Measurements from ENCODE around the gene BTN2A1.

The BTN2A1 gene

DNA sequence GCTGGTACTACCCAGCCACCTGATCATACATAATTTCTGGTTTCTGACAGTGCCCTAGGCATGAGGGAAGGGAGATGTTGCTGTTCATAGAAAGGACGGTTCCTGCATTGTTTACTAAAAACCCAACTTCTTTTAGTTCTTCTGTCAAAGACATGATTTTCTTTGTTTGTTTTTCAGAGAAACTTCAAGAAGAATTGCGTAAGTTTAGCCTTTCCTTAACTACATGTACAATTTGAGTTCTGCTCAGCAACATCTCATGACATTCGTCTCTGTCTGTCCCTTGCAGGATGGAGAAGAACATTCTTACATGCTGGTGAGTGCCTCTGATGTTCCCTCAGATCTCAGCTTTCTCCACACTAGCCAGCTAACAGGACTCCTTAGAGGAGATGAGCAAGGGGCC lies 8.0 kb downstream of the BTN2A1 start:
- DNase-seq (ENCODE audit: low read depth in 2 of 3, low spot score in 1 of 3), result no peak

DNA sequence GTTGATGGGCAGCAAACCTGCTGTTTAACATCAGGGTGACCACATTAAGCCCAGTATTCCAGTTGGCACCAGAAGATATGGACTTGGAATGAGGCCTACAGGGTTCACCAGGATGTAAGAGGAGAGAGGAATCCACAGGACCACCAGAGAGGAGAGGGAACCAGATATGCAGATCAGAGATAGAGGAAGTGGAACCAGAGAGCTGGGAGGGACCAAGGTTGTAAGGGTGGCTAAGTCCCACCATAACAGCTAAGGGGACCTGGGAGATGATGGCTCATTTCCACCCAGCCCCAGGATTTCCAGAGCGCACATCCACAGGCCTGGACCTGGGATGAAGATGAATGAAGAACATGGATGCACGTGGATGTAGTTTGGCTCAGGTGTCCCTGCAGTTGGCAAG lies 11.1 kb downstream of the BTN2A1 start:
- no peak for DNase-seq (ENCODE audit: low read depth in 2 of 3, low spot score in 1 of 3)

DNA sequence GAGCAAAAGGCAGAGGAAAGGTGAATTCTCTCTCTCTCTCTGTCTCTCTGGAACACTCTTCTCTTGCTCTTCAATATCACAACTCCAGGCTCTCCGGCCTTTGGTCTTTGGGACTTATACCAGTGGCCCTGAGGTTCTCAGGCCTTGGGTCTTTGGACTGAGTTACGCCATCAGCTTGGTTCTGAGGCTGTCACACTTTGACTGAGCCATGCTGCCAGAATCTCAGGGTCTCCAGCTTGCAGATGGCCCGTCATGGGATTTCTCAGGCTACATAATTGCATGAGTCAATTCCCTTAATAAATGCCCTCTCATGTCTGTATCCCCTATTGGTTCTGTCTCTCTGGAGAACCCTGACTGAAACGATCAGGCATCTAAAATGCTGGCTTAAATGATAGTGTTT lies 12.9 kb downstream of the BTN2A1 start:
- no peak for DNase-seq (ENCODE audit: low read depth in 2 of 3, low spot score in 1 of 3)

DNA sequence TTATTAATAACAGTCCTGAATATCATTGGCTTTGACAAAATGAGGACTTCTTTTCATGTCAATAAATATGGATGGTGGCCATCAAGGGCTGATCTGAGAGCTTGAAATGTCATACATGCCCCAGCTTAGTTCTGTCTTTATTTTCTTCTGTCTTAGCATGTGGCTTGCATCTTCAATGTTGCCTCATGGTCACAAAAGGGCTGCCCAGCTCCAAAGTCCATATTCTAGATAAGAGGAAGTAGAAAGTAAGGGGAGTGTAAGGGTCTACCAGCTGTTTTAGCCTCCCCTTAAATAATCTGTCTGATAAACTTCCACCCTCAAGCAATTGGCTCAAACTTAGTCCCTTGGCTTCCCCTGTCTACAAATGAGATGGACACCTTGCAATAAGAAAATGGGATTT lies 14.2 kb downstream of the BTN2A1 start:
- DNase-seq (ENCODE audit: low read depth in 2 of 3, low spot score in 1 of 3), result no peak

DNA sequence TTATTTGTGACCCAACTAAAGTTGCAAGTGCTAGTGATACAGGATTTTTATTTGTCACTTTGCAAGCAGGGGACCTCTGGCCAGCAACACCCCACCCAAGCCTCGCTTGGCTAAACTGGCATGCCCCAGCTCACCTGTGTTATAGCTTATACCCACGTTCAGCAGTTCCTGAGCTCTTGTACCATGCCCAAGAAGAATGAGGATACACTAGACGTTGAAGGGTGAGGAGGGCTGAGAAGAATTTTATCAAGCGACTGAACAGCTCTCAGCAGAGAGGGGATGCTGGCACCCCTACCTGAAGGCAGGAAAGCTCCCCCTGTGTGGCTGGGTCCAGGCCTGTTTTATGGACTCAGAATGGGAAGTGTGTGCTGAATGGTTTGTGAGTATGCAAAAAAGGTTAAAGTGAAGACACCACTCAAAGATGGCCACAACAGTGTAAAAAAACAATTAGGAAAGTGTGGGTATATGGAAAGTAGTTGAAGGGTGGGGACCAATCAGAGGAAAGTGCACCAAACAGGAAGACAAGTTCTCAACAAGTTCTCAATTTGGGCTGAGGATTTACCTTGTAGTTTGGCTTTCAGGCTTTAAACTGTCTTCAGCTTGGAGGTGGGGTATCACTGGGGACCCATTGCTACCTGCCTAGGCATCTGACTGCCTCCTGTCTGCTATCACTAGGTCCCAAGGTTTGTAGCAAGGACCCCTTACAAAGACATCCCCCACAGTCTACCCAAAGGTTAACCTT lies 15.0 kb downstream of the BTN2A1 start:
- no peak for DNase-seq (ENCODE audit: low read depth in 2 of 3, low spot score in 1 of 3)

DNA sequence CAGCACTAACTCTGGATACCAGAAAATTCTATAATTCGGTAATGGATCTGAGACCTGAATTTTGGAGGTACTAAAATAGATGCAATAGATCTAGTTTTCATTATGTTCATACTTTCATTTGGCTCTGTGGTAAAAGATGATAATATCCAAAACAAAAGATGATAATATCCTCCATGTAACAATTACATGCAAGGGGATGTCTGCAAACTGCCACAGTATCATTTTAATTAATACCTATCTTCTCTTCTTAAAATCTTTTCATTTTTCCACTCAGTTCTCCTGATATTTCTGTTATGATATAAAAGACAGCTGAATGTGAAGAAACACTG lies 15.6 kb downstream of the BTN2A1 start:
- DNase-seq (ENCODE audit: low read depth in 2 of 3, low spot score in 1 of 3), result no peak

DNA sequence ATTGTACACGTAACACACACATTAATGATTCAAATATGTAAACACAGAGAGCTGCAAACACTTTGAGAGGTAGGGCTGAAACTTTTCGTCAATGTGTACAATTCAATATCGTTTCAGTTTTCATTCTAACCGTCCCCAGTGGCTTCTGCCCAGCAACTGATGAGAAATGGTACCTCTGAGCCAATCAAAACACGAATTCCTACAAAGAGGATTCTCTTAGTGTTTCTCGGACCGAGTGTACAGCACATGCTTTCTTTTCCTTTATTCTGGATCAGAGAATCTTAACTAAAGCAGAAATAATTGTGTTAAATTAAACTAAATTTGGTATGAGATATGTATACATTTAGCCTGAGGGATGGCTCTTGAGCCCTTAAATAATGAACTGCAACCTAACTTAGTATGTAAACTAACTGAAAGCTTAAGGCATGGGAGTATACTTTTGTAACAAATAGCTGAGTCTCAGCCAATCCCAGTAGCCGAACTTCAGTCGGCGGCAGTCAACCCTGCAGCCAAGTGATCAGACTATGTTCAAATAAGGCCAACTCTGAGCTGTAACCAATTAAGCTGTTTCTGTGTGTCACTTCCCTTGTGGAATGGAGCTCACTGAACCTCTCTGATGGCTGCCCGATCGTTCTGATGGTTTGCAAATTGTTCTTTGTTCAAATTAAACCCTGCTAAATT lies 16.1 kb downstream of the BTN2A1 start:
- peak; percentile 64 to 81 (median 71) for DNase-seq (ENCODE audit: low read depth in 2 of 3, low spot score in 1 of 3)

DNA sequence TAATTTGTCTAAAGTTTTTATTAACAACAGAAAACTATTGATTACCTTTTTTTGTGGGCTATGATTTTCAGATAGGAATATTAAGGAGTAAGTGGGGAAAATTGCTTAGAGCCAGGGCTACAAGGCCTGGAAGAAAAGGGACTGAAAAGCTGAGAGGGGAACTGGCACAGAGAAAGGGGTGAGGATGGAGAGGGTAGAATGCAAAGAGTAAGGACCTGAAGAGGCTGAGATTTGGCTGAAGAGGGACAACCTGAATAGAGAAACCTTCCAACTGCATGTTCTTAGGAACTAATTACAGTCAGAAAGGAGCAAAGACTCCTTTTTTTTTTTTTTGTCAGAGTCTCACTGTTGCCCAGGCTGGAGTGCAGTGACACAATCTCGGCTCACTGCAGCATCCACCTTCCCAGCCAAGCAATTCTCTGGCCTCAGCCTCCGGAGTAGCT lies 16.7 kb downstream of the BTN2A1 start:
- DNase-seq (ENCODE audit: low read depth in 2 of 3, low spot score in 1 of 3), result no peak

DNA sequence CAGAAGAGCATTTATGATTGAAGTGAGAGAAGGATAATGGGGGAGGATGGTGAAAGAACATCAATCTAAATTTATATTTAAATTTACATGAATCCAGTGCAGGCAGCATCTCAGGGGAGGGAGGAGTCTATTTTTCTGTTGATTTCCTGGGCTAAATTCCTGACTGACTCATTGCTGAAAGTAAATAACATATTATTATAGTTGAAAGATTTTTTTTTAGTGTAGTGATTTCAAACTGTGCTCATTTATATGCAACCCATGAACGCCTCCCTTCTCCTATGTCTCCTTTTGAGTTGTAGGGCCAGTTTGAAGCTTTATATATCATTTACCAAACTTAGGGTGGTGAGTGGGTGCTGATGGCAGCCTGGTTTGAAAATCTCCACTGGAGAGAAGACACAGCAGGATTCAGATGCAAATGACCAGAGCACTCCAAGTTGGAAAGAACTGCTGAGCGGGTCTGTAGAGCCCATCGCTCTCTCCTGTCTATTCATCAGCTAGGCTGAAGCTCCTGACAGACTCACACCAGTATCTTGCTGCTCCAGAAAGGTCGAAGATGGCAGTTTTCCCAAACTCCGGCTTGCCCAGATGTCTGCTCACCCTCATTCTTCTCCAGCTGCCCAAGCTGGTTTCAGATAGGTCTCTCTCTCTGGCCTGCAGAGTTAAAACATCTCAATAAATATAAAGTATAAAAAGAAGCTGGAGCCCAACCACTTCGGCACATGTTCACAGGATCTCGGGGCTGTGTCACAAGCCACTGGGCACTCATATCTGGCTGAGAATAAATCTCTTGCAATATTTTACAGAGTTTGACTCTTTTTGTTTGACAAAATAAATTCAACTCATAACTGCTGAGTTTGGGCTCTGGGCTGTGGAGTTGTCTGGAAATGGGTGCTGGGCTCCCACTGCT lies 18.3 kb downstream of the BTN2A1 start:
- no peak for DNase-seq (ENCODE audit: low read depth in 2 of 3, low spot score in 1 of 3)

DNA sequence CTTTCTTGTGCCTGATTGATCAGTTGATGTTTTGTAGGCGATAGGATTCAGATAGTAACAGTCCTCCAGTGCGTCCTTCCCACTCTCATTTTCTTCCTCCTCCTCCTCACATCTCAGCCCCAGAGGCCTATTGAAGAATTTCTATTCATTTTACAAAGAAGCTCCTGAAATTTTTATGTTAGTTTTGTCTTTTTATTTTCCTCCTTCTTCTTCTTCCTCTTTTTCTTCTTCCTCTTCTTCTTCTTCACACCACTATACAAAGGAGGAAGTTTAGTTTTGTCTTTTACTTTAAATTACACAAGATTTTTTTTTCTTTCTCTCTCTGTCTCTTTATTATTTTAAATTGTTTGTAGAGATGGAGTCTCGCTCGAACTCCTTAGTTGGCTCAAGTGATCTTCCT lies 19.1 kb downstream of the BTN2A1 start:
- no peak for DNase-seq (ENCODE audit: low read depth in 2 of 3, low spot score in 1 of 3)

DNA sequence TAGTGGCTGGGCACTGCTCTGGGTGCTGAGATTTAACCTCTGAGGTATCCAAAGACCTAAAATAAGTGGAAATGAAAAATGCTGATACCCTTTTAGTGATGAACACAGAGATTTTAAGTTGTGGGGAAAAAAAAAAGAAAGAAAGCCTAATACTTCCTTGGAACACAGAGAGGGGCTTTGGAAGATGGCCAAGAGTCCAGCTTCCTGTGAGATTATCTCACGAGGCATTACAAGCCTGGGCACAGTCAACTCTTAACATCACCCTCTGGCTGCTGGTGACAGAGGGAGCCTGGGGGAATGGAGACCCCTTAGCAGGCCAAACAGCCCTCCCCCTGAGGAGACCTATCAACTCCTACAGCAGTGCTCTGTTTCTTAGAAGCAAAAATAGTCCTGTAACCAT lies 19.7 kb downstream of the BTN2A1 start:
- DNase-seq (ENCODE audit: low read depth in 2 of 3, low spot score in 1 of 3), result no peak

DNA sequence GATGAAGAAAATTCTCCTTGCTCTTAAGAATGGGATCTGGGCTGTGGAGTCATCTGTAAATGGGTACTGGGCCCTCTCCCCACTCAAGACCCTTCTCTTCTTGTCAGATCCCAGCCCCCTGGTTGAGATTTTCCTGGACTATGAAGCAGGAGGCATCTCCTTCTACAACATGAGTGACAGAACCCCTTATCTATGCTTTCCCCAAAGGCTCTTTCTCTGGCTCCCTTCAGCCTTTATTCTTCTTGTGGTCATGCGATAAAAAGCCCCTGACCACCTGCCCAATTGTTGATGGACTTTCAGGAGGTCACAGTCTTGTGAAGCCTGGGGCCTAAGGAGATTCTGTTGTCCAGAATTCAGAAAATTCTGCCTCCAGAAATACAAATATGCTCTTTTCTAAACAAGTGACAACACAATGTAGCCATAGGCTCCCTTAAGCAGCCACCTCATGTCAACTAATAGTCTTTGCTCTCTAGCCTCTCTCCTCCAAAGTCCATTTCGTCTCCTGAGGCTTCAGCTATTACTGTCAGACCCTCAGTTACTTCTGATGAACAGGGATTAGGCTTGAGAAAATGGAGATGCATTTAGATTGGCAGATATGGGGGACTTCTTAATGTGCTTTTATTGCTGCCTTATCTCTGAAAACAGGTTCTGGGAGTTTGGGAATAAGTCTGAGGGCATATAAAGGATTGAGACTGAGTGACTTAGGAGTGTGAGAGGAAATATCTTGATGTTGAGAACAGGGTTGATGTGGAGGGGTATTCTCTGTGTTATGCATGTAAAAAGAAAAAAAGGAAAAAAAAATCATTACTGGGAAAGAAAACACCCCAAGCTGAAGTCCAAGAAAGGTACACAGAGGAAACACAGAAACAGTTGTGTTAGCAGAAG lies 20.6 kb downstream of the BTN2A1 start:
- no peak for DNase-seq (ENCODE audit: low read depth in 2 of 3, low spot score in 1 of 3)

DNA sequence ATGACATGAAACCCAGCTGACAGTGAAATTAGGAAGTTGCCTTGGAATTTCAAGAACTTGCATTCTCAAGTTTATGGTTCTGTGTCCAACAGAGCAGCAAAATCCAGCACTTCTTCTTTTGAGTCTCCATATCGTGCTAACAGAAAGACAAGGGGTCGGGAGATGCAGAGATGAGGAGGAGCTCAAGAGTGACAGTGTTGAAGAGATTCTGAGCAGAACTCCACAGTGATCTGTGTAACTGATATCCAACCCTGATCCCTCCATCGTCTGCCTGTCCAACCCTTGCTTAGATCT lies 21.2 kb downstream of the BTN2A1 start:
- DNase-seq (ENCODE audit: low read depth in 2 of 3, low spot score in 1 of 3), result no peak

DNA sequence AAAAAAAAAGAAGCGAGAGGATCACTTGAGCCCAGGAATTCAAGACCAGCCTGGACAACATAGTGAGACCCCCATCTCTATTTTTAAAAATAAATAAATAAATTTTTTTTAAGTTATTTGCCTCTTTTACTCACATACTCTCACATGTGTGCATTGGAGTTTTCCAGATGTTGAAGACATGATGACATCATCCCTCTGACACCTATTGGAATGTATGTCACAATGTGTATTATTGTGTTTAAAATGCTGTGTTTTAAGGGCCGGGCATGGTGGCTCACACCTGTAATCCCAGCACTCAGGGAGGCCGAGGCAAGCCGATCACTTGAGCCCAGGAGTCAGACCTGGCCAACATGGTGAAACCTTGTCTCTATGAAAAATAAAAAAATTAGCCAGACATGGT lies 24.6 kb downstream of the BTN2A1 start:
- DNase-seq (ENCODE audit: low read depth in 2 of 3, low spot score in 1 of 3), result no peak

DNA sequence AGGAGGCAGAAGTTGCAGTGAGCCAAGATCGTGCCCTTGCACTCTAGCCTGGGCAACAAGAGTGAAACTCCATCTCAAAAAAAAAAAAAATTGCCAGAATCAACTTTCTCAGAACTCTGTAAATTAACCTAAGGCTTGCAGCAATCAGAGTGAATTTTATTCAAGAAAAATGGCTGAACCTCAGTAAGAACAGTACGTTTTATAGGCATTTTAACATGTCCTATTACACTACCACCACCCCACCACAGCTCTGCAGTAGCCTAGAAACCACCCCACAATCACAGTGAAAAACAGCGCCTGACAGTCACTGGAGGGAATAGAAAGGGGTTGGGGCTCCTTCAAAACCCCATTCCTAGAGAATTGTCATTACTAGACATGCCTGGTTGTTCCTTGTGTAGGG lies 26.0 kb downstream of the BTN2A1 start:
- DNase-seq (ENCODE audit: low read depth in 2 of 3, low spot score in 1 of 3), result no peak

DNA sequence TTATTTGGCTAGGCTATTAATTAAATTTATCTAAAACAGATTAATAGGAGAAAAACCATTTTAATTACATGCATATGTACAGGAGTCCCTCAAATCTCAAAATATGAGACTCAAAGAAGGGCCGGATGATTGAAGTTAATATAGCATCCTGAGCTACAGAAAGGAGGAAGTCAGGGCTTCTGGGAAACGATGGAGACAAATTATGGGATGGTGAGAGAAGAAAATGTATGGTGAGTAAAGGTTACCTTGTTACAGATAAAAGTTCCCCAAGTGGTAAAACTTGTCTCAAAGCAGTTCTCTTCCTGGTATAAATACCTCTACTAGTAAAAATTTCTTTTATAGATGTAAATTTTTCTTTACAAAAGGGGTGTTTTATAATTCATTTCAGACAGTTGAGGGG lies 26.4 kb downstream of the BTN2A1 start:
- DNase-seq (ENCODE audit: low read depth in 2 of 3, low spot score in 1 of 3), result no peak

DNA sequence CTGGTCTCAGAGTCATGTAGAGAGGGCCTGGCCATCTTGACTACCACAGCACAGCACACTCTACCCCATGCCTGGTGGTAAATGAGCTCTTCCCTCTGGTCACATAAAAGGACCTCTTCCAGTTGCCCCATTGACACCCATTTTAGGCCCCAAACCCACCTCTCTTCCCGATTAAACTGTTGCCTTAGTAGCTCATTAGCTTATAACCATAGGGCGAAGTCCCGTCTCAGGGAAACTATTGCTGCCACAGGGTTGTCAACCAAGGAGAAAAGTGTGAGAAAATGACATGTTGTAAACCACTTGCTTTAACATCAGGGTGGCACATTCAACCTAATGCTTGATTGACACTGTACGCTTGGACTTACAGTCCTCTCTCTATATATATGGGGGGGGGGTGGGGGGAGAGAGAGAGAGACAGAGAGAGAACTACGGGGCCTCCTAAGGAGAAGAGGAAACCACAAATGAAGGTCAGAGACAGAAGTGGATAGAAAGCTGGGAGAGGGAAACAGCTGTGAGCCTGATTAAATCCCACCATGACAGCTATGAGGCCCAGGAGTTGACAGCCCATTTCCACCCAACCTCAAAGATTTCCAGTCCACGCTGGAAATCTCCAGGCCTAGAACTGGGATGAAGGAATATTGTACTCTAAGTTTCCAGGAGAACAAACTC lies 27.5 kb downstream of the BTN2A1 start:
- no peak for DNase-seq (ENCODE audit: low read depth in 2 of 3, low spot score in 1 of 3)

DNA sequence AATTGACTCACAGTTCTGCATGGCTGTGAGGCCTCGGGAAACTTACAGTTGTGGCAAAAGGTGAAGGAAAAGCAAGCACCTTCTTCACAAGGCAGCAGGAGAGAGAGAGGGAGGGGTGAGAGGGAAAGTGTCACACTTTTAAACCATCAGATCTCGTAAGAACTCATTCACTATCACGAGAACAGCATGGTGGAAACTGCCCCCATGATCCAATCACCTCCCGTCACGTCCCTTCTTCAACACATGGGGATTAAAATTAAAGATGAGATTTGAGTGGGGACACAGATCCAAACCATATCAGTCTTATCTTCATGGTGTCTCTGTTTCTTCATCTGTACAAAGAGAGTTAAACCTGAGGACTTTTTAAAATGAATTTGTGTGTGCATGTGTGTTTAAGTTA lies 28.6 kb downstream of the BTN2A1 start:
- DNase-seq (ENCODE audit: low read depth in 2 of 3, low spot score in 1 of 3), result no peak

DNA sequence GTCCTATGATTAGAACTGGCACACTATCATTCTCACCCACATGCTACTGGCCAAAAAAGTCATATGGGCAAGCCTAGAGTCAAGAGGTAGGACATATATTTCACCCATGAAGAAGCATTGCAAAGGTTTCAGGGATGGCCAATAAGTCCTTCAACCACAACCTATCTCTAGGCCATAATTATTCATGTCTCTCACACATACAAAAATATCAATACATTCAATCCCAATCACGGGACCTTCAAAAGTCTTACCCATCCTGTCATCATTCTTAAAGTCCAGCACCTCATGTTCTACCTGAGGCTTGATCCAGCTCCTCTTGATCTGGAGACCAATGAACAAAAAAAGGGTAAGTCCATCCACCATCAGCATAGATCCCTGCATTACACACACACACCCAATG lies 29.7 kb downstream of the BTN2A1 start:
- no peak for DNase-seq (ENCODE audit: low read depth in 2 of 3, low spot score in 1 of 3)

DNA sequence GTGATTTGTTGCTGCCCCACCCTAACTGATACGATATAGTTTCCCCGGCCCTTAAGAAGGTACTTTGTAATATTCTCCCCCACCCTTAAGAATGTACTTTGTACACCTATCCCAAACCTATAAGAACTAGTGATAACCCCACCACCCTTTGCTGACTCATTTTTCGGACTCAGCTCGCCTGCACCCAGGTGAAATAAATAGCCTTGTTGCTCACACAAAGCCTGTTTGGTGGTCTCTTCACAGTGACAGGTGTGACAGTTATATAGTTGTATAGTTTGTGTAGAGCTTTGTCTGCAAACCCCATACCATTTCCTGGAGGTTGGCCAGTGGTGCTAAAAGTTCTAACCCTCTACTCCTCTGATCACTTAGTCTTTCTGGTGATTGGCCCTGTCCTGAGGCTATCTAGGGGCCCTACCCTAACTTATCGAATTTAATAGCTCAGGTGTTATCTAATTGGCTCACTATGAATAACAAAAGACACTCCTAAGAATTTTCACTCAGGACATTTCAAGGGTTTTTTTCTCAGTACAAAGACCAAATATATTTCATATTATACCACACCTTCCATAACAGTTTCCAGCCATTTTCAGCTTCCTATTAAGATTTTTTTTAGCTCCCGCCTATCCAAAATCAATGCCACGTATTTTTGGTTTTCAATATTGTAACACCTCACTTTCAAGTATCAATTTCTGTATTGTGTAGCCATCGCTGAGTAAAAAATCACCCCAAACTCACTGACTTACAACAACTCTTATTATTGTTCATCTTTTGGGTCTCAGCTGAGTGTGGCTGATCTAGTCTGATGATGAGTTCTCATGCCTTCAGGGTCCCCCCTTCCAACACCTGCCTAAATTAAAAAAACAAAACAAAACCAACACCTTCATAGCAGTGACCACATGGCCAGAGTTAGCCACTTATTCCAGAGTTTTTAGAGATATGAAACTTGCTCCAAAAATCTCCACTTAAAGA lies 32.5 kb downstream of the BTN2A1 start:
- DNase-seq (ENCODE audit: low read depth in 2 of 3, low spot score in 1 of 3), result no peak

All from stimulated activated CD4-positive, alpha-beta T cell treated with anti-CD3 and anti-CD28 coated beads, Interleukin-12 subunit alpha, Interleukin-12 subunit beta, amount 100 ng/mL, for 48 hours (primary cell).